PC-3 (cell line): ENCODE data around the gene RNF217. TPM values are rescaled to one million over a fixed set of nuclear protein-coding genes. Genes with fewer than 3 reads are reported as not detected.
A peak's percentile ranks its signal among the peaks of the same experiment; 100 is the strongest.

Source experiments
- ATAC-seq: fragments of 200-7000 bp; cut with Tn5 transposase; 2 replicates; pipeline ENCODE4 v1.9.1; 2020; ENCODE audit warnings: mild to moderate bottlenecking, moderate library complexity
- BruUV-seq: library from RNA; stranded (reverse); fragments of 400-500 nt; replicated peaks from 2 replicates; lab custom pipeline; 2021; lab: Mats Ljungman, UMichigan
- CTCF ChIA-PET: fragments of 300-600 bp; sonication (Branson Sonifier 250); formaldehyde crosslinking; loops from one replicate; lab custom pipeline; 2022; ENCODE audit warnings: antibody characterized with exemption; lab: Charles Lee
- POLR2A ChIA-PET: fragments of 300-600 bp; sonication (Branson Sonifier 250); formaldehyde crosslinking; loops from one replicate; lab custom pipeline; 2022; ENCODE audit warnings: antibody characterized with exemption; ENCODE audit not compliant: unreplicated experiment; lab: Charles Lee
- DNase-seq: peaks from one replicate; pipeline ENCODE4 v3.0.0-alpha.2; 2015
- H2AFZ ChIP-seq: fragments of 300-600 bp; sonication (generic); 2 replicates; pipeline ENCODE4 v1.6.0; 2016; ENCODE audit warnings: antibody characterized with exemption, low read length
- H3F3A ChIP-seq: fragments of 300-600 bp; sonication (generic); one replicate; pipeline ENCODE4 v1.6.0; 2017; ENCODE audit warnings: antibody characterized with exemption, low read length, control low read depth, mild to moderate bottlenecking; ENCODE audit not compliant: unreplicated experiment
- H3K27ac ChIP-seq: fragments of 300-600 bp; sonication (generic); 2 replicates; pipeline ENCODE4 v1.5.1; 2016; ENCODE audit warnings: mild to moderate bottlenecking, low read length
- H3K27me3 ChIP-seq: fragments of 300-600 bp; sonication (generic); 2 replicates; pipeline ENCODE4 v1.6.1; 2016; ENCODE audit warnings: low read length, mixed read lengths
- H3K36me3 ChIP-seq: fragments of 300-600 bp; sonication (generic); 2 replicates; pipeline ENCODE4 v1.6.1; 2016; ENCODE audit warnings: low read depth, mixed run types, low read length, mixed read lengths
- H3K4me1 ChIP-seq: fragments of 300-600 bp; sonication (generic); 2 replicates; pipeline ENCODE4 v1.5.1; 2016; ENCODE audit warnings: low read length; ENCODE audit not compliant: insufficient read depth
- H3K4me2 ChIP-seq: fragments of 300-600 bp; sonication (generic); 2 replicates; pipeline ENCODE4 v1.6.0; 2016; ENCODE audit warnings: low read length
- H3K4me3 ChIP-seq: fragments of 300-600 bp; sonication (generic); 2 replicates; pipeline ENCODE4 v1.5.1; 2016; ENCODE audit warnings: mild to moderate bottlenecking, low read length, mixed read lengths
- H3K79me2 ChIP-seq: fragments of 300-600 bp; sonication (generic); 2 replicates; pipeline ENCODE4 v1.6.1; 2017; ENCODE audit warnings: low read length, mixed read lengths
- H3K9ac ChIP-seq: fragments of 300-600 bp; sonication (generic); 2 replicates; pipeline ENCODE4 v1.6.0; 2016; ENCODE audit warnings: mild to moderate bottlenecking, low read length
- H3K9me2 ChIP-seq: fragments of 300-600 bp; sonication (generic); replicated peaks from 2 replicates; pipeline ENCODE4 v1.6.1; 2016; ENCODE audit warnings: mixed run types, low read length, mixed read lengths
- H3K9me3 ChIP-seq: fragments of 300-600 bp; sonication (generic); 2 replicates; pipeline ENCODE4 v1.6.1; 2016; ENCODE audit warnings: low read length, mixed read lengths
- H4K20me1 ChIP-seq: fragments of 300-600 bp; sonication (generic); 2 replicates; pipeline ENCODE4 v1.6.1; 2016; ENCODE audit warnings: low read length, mixed read lengths
- CTCF ChIP-seq: fragments of 300-600 bp; sonication (generic); conservative IDR thresholded peaks from 2 replicates; pipeline ENCODE4 v1.5.1; 2017; ENCODE audit warnings: antibody characterized with exemption, low read depth, mild to moderate bottlenecking, low read length
- EZH2 ChIP-seq: fragments of 300-600 bp; sonication (generic); IDR thresholded peaks from one replicate; pipeline ENCODE4 v1.6.1; 2017; ENCODE audit warnings: antibody characterized with exemption, mild to moderate bottlenecking, low read length; ENCODE audit not compliant: unreplicated experiment
- EZH2phosphoT487 ChIP-seq: fragments of 300-600 bp; sonication (generic); IDR thresholded peaks from 2 replicates; pipeline ENCODE4 v1.6.1; 2018; ENCODE audit warnings: mild to moderate bottlenecking, antibody characterized with exemption, low read length, borderline replicate concordance
- intact Hi-C: fragments of 100-400 bp; cut with micrococcal nuclease; formaldehyde crosslinking; loops from 2 replicates; pipeline ENCODE4 v1.9.0; 2023
- total RNA-seq: library from RNA; depleted of rRNA; stranded (reverse); fragments of >200 nt; gene quantifications from 2 replicates; pipeline ENCODE4 v1.2.3, GENCODE V29; 2014

Gene RNF217
- total RNA-seq, 1 experiment from 2014 or later = 7.7 TPM

DNA sequence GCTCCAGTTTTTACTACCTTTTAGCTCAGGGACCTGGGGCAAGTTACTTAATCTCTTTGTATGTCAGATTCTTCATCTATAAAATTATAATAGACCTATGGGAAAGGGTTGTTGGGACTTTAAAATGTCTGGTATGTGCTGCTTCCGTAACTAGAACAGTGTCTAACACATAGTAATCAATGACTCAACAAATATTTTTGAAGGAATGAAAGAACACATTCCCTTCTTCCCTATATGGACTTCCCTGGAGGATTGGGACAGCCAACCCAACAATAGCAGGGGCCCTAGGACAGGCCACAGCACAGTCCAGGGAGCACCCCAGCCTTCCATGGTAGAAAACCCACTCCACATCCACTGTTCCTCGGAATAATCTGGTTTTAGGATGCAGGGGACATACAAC, 140.7 kb downstream of the RNF217 start:
- TF ChIP-seq CTCF (no peak), EZH2phosphoT487 (no peak), EZH2 (no peak)
- ATAC-seq = peak; percentile 61
- H3K9ac ChIP-seq = no peak overlapping the region

DNA sequence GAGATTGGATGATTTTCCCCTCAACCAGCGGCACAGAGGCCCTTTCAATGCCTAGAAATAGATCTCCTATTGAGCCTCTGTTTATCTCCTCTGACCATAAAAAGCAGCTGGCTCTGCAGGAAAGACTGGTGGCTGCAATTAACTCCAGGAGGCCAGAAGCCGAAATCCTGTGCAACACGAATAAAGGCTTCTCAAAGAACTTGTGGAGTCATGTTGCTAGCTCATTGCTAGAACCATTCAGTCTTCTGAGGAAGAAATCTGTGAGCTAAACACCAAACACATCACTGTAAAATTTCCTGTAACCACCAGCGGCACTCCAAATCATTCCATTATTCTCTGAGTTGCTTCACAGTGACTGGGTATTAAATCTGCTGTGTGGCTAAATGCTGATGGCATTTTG, 142.2 kb downstream of the RNF217 start:
- H3K36me3 ChIP-seq = no peaks in the 10 kb centered on the region
- DNase-seq = no peak
- no peak overlapping the region for H2AFZ ChIP-seq
- H3K79me2 ChIP-seq = no peaks in the 10 kb centered on the region
- H3K9me2 ChIP-seq = no peaks in the 10 kb centered on the region
- no peak overlapping the region for H3K9ac ChIP-seq
- intact Hi-C loops = no loop called here
- no peak overlapping the region for H3K27ac ChIP-seq
- H3K4me3 ChIP-seq = no peak overlapping the region
- H3K27me3 ChIP-seq = no peaks in the 10 kb centered on the region
- H3K9me3 ChIP-seq = peaks cover 4% of the 10 kb centered on the region; the same call in 1 of the 2 replicates
- CTCF ChIA-PET = no interaction called here
- ATAC-seq = no peak
- H4K20me1 ChIP-seq = no peaks in the 10 kb centered on the region
- no peak overlapping the region for H3K4me2 ChIP-seq
- POLR2A ChIA-PET = no interaction called here
- TF ChIP-seq EZH2phosphoT487 (no peak), CTCF (no peak), EZH2 (no peak)
- peaks cover 17% of the 10 kb centered on the region for H3K4me1 ChIP-seq
- no TSS peak for BruUV-seq
- no peaks in the 10 kb centered on the region for H3F3A ChIP-seq

More for the DNA sequence above, 140.7 kb downstream of the RNF217 start:
- H3K4me3 ChIP-seq = no peak overlapping the region
- no TSS peak for BruUV-seq
- no peaks in the 10 kb centered on the region for H3K79me2 ChIP-seq
- H2AFZ ChIP-seq = no peak overlapping the region
- H3F3A ChIP-seq = no peaks in the 10 kb centered on the region
- peaks cover 17% of the 10 kb centered on the region for H3K4me1 ChIP-seq
- no peak overlapping the region for H3K4me2 ChIP-seq
- H3K27ac ChIP-seq = no peak overlapping the region
- H3K9me2 ChIP-seq = no peaks in the 10 kb centered on the region
- DNase-seq = peak; percentile 74
- CTCF ChIA-PET = no interaction called here
- intact Hi-C loops = no loop called here
- H3K9me3 ChIP-seq = no peaks in the 10 kb centered on the region
- H3K36me3 ChIP-seq = no peaks in the 10 kb centered on the region
- H4K20me1 ChIP-seq = no peaks in the 10 kb centered on the region
- POLR2A ChIA-PET = interaction anchor here (0.6 kb wide), 1 partner anchor 816 kb away, joined by 3 read pairs; no protein-coding TSS in a partner anchor
- H3K27me3 ChIP-seq = no peaks in the 10 kb centered on the region

- BruUV-seq = no TSS peak
- ChIA-PET POLR2A (no interaction called here), CTCF (no interaction called here)
- Histone ChIP-seq H3K4me3 (no peak overlapping the region), H3K9ac (no peak overlapping the region), H3K4me2 (no peak overlapping the region), H3K36me3 (no peaks in the 10 kb centered on the region), H3K9me2 (no peaks in the 10 kb centered on the region), H2AFZ (no peak overlapping the region), H3K27me3 (no peaks in the 10 kb centered on the region), H4K20me1 (no peaks in the 10 kb centered on the region), H3K4me1 (peaks cover 14% of the 10 kb centered on the region), H3K27ac (no peak overlapping the region), H3F3A (no peaks in the 10 kb centered on the region), H3K79me2 (no peaks in the 10 kb centered on the region), H3K9me3 (peaks cover 7% of the 10 kb centered on the region; the same call in 1 of the 2 replicates)
- DNase-seq (no peak), ATAC-seq (no peak)
- TF ChIP-seq EZH2 = no peak
- TF ChIP-seq CTCF = no peak
- TF ChIP-seq EZH2phosphoT487 = no peak
- intact Hi-C loops = no loop called here
Measured at GRCh38 chr6:125107048-125107447, 144.8 kb downstream of the RNF217 start.
